Skin of body (tissue), 3 donors: ENCODE data around the gene XXYLT1. TPM values are rescaled to one million over a fixed set of nuclear protein-coding genes. Genes with fewer than 3 reads are reported as not detected.

Experiments used
- DNase-seq: peaks from one replicate; lab custom pipeline; 2025; lab: John Stamatoyannopoulos, UW
- small RNA-seq: library from RNA; depleted of rRNA; stranded (forward); fragments of <200 nt; gene quantifications from one replicate; pipeline ENCODE3, GENCODE V24; 2014; ENCODE audit warnings: low replicate concordance
- total RNA-seq: library from RNA; depleted of rRNA; stranded (reverse); fragments of >200 nt; gene quantifications from one replicate; pipeline ENCODE4 v1.2.3, GENCODE V29; 2014

Gene XXYLT1
- total RNA-seq, 1 donor from 2014 or later: 13.6 TPM

DNA sequence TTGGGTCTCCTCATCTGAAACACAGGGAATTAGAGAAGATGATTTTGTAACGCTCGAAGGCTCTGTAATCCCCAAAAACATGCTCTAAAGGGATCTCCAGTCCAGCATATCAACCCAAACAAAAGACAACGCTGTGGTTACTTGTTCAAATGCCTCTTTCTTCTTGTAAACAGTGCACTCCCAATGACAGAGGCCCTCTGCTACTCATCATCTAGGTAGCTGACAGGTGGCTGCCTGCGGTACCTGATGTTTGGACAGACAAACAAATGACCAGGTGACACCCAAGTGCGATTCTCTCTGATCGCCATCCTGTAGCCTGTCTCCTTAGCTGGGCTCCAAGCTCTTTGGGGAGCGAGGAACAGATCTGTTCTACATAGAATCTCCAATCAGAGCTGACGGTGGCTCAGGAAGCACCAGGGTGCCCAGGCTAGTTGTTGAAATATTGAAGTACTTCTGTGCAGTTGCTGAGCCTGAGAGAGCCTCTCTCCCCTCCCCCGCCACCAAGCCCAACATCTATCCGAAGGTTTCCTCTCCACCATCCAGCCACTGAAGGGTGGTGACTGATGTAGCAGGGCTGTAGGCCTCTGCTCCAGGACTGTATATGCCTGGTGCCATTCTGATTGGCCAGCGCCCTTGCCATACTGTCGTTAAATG lies 238.7 kb downstream of the XXYLT1 start:
- no peak for DNase-seq

- DNase-seq: no peak
Observed at GRCh38 chr3:195031574-195032003, 239.4 kb downstream of the XXYLT1 start.

GRCh38 chr3:195030791-195031321 lies 240.1 kb downstream of the XXYLT1 start:
- DNase-seq: no peak

DNA sequence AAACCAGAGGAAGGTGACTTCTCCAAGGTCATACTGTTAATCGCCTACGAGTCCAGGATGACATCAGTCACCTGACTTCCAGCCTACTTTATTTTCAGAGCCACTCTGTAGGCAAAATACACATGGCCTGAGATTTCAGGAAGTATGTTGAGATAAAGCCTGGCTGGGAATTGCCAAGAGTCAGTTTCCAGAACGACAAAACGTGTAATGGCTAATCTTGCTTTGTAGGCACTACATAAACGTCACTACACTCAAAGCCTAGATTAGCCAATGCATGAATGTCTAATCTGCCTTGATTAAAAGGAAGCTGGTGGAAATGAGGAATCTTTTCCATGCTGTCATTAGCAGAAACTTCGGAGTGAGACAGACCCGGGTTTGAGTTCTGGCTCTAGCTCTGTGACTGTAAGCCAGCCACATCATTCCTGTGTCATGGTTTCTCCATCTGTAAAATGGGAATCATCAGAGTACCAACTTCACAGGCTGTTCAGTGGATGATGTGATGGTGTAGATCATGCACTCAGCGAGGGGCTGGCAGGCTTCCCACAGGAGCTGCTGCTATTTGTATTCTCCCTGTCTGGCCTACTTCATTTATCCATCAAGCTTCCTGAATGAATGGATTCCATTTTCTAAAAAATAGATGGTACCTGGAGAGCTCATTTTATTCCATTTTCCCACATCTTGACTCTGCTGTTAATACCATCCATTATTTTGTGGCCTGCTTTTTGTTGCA lies 241.9 kb downstream of the XXYLT1 start:
- DNase-seq: no peak

GRCh38 chr3:195025884-195026200 lies 245.1 kb downstream of the XXYLT1 start:
- no peak for DNase-seq

GRCh38 chr3:195025056-195025883 lies 245.7 kb downstream of the XXYLT1 start:
- peak; percentile 17 for DNase-seq

GRCh38 chr3:195023989-195024388 lies 247.0 kb downstream of the XXYLT1 start:
- DNase-seq: no peak

GRCh38 chr3:195023576-195023975 lies 247.4 kb downstream of the XXYLT1 start:
- no peak for DNase-seq

GRCh38 chr3:195021692-195022091 lies 249.3 kb downstream of the XXYLT1 start:
- DNase-seq: no peak

DNA sequence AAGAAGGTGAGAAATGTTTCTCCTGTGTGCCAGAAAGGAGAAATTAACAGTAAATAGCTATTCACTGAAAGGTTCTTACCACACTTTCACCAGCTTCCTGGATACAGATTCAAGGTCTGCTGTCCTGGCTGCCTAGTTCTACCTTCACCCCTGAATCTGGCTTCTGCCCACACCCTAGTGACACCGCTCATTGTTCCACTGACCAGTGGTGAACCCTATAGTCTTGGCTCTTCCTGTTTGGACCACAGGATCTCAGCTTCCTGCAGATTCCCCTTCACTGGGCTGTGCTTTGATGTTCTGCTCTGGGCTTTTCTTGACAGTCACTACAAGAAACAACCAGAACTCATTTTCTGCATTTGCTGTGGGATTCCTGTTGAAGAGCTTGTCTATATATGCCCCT lies 250.0 kb downstream of the XXYLT1 start:
- DNase-seq: no peak

GRCh38 chr3:195020185-195020584 lies 250.8 kb downstream of the XXYLT1 start:
- DNase-seq: no peak

DNA sequence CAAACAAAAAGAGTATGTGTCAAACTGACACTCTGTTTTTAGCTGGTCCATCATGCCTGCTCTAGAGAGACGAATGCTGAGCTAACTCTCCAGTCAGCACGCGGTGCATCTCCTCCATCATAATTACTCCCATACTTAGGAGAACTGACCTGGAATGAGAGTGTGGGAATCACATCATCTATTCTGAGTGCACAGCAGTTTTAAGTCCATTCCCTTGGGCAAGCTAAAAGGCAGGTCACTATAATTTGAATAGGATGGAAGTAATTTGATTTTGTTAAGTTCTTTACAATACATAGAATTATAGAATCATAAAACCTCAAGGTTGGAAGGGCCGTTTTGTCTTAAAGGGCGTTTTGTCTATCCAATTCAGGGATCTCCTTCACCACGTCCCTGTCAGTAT lies 251.6 kb downstream of the XXYLT1 start:
- no peak for DNase-seq

Small RNA genes lying within 50 kb of the gene (small RNA-seq; reads per million reads assigned to genes)
- gene MIR3137 (not detected), gene RN7SL36P (not detected), gene RNU6-25P (not detected)

Other genes with a start within 250 kb of the XXYLT1 start
- 76.6 TPM for gene ACAP2, start 171.9 kb upstream of the XXYLT1 start, total RNA-seq